ENCODE data around the gene ASB15. TPM values are rescaled to one million over a fixed set of nuclear protein-coding genes. Genes with fewer than 3 reads are reported as not detected.

The ASB15 gene
- polyA plus RNA-seq, 3 donors = not detected

- no peaks in the 10 kb centered on the region for H3K4me1 Mint-ChIP-seq
- no peak for DNase-seq
- peaks cover 0 to 2% (median 0%) of the 10 kb centered on the region in 7 donors for H3K9me3 Mint-ChIP-seq
- no peaks in the 10 kb centered on the region for H3K36me3 Mint-ChIP-seq
- 56% methylated on average over 1 of the region's 6 CpGs for WGBS (ENCODE audit: insufficient coverage)
- Histone ChIP-seq H3K4me2 (replicated peaks; ENCODE audit: extremely low read depth, low read length, poor library complexity, severe bottlenecking) (no peak overlapping the region), H3K27ac (ENCODE audit: low read depth in 1 of 2, low read length in 2 of 2) (no peak overlapping the region), H4K20me1 (ENCODE audit: insufficient read depth, low read length) (no peaks in the 10 kb centered on the region), H3K79me2 (ENCODE audit: insufficient read depth, low read length) (no peaks in the 10 kb centered on the region), H3K4me1 (ENCODE audit: control insufficient read depth in 1 of 2, insufficient read depth in 2 of 2, low read length in 2 of 2) (no peaks in the 10 kb centered on the region), H3K36me3 (replicated peaks in 1 of 2; ENCODE audit: control insufficient read depth in 1 of 2, insufficient read depth in 2 of 2, low read length in 2 of 2) (no peaks in the 10 kb centered on the region), H3K9ac (ENCODE audit: insufficient read depth, low read length, poor library complexity, severe bottlenecking) (no peak overlapping the region), H3K4me3 (replicated peaks in 1 of 3; ENCODE audit: low read depth in 2 of 3, low read length in 3 of 3) (no peak overlapping the region), H3K9me3 (replicated peaks in 1 of 2; ENCODE audit: control insufficient read depth in 1 of 2, insufficient read depth in 1 of 2, low read length in 2 of 2) (no peaks in the 10 kb centered on the region), H3K27me3 (ENCODE audit: control insufficient read depth in 2 of 2, insufficient read depth in 2 of 2, low read length in 2 of 2) (peaks cover 2 to 11% of the 10 kb centered on the region in 2 donors), H2AFZ (ENCODE audit: insufficient read depth, low read depth, low read length, poor library complexity, severe bottlenecking) (no peak overlapping the region)
- intact Hi-C loops (cut with micrococcal nuclease) = no loop called here
- peaks cover 2 to 16% (median 2%) of the 10 kb centered on the region in 3 donors for H3K27me3 Mint-ChIP-seq (ENCODE audit: low read depth in 3 of 3)
- H3K27ac Mint-ChIP-seq = no peak overlapping the region
- H3K4me3 Mint-ChIP-seq = no peak overlapping the region
- no peak for TF ChIP-seq CTCF (IDR thresholded peaks at IDR 0.05)
Measured at GRCh38 chr7:123643495-123644441, 42.1 kb downstream of the ASB15 start.

DNA sequence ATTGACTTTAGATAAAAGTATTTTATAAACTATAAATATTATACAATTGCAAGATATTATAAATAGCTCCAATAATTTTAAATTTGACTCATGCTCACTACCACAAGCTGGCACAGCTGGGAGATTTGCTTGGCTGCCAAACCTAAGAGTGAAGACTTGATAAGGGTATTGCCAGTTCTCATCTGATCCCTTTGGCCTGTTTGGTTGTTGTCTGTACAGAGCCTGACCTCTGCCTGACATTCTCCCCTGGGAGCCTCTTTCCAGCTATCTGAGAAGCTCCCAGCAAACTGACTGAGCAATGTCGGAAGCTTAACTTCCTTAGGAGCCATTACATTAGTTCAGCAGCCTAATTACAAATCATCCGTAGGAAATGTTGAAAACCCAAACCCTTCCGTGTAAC is 43.9 kb downstream of the ASB15 start:
- H3K9ac ChIP-seq (ENCODE audit: insufficient read depth, low read length, poor library complexity, severe bottlenecking) = no peak overlapping the region
- Mint-ChIP-seq H3K4me1 (no peaks in the 10 kb centered on the region), H3K27me3 (ENCODE audit: low read depth in 3 of 3) (peaks cover 4 to 16% (median 4%) of the 10 kb centered on the region in 3 donors), H3K36me3 (no peaks in the 10 kb centered on the region), H3K27ac (no peak overlapping the region), H3K9me3 (peaks cover 0 to 2% (median 0%) of the 10 kb centered on the region in 7 donors), H3K4me3 (no peak overlapping the region)
- DNase-seq = no peak
- H3K4me3 ChIP-seq (replicated peaks in 1 of 3; ENCODE audit: low read depth in 2 of 3, low read length in 3 of 3) = no peak overlapping the region
- intact Hi-C loops (cut with micrococcal nuclease) = no loop called here
- H3K36me3 ChIP-seq (replicated peaks in 1 of 2; ENCODE audit: control insufficient read depth in 1 of 2, insufficient read depth in 2 of 2, low read length in 2 of 2) = no peaks in the 10 kb centered on the region
- H3K9me3 ChIP-seq (replicated peaks in 1 of 2; ENCODE audit: control insufficient read depth in 1 of 2, insufficient read depth in 1 of 2, low read length in 2 of 2) = no peaks in the 10 kb centered on the region
- 100% methylated on average over 1 of the region's 3 CpGs for whole genome bisulfite sequencing (ENCODE audit: insufficient coverage)
- no peak overlapping the region for H3K4me2 ChIP-seq (replicated peaks; ENCODE audit: extremely low read depth, low read length, poor library complexity, severe bottlenecking)
- H3K27me3 ChIP-seq (ENCODE audit: control insufficient read depth in 2 of 2, insufficient read depth in 2 of 2, low read length in 2 of 2) = peaks cover 0 to 11% of the 10 kb centered on the region in 2 donors
- H4K20me1 ChIP-seq (ENCODE audit: insufficient read depth, low read length) = no peaks in the 10 kb centered on the region
- H2AFZ ChIP-seq (ENCODE audit: insufficient read depth, low read depth, low read length, poor library complexity, severe bottlenecking) = no peak overlapping the region
- no peak for TF ChIP-seq CTCF (IDR thresholded peaks at IDR 0.05)
- H3K27ac ChIP-seq (ENCODE audit: low read depth in 1 of 2, low read length in 2 of 2) = no peak overlapping the region
- no peaks in the 10 kb centered on the region for H3K79me2 ChIP-seq (ENCODE audit: insufficient read depth, low read length)
- H3K4me1 ChIP-seq (ENCODE audit: control insufficient read depth in 1 of 2, insufficient read depth in 2 of 2, low read length in 2 of 2) = no peaks in the 10 kb centered on the region

All from CD14-positive monocyte (primary cell).